ENCODE results near the gene CCDC9B.

Gene CCDC9B

GRCh38 chr15:40345225-40345866 lies 4.6 kb upstream of the CCDC9B start:
- TF ChIP-seq POLR2A (IDR thresholded peaks at IDR 0.05; ENCODE audit: low read length) (no peak), GATA1 (IDR thresholded peaks at IDR 0.05; ENCODE audit: low read depth, low read length) (no peak)
- DNase-seq: no peak

DNA sequence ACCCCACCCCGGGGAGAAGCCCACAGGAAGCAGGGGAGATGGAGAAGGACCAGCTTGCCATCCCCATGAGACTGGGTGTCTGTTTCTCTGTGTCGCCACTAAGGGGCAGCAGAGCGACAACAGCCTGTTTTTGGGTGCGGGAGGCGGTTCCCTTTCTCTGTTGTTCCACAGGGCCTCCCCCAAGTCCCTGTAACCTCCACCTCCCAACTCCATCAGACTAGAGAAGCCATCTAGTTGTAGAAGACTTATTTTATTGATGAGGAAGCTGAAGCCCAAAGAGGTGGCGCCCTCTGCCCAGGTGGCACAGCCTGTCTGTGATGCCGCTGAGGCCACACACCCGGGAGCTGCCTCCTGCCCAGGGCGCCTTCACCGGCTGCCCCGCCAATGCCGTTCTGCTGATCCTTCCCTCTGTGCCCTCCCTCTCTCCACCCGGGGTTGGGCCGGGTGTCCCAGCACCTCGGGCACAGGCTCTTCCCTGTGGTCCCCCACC lies 3.9 kb upstream of the CCDC9B start:
- peak; percentile 66 to 75 for DNase-seq

GRCh38 chr15:40344217-40344616 lies 3.5 kb upstream of the CCDC9B start:
- TF ChIP-seq GATA1 (IDR thresholded peaks at IDR 0.05; ENCODE audit: low read depth, low read length) (no peak), POLR2A (IDR thresholded peaks at IDR 0.05; ENCODE audit: low read length) (no peak)

More for the DNA sequence above, 3.9 kb upstream of the CCDC9B start:
- TF ChIP-seq POLR2A (IDR thresholded peaks at IDR 0.05; ENCODE audit: low read length): no peak
- no peak for TF ChIP-seq GATA1 (IDR thresholded peaks at IDR 0.05; ENCODE audit: low read depth, low read length)

DNA sequence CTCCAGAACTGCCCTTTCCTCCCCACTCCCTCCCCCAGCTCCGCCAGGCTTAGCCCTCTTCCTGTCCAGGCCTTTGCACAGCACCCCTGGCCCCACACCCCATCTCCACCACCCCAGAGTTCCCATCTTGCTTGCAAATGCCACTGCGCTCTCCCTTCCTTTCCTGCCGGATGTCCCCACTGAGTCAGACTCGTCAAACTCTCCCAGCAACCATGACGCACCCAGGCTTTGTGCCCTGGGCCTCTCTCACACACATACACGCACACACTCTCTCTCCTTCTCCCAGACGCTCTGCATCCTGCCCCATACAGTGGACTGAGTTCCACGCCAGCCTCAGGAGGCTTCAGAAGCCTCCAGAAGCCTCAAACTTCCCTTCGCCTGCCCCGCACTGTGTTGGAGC lies 2.8 kb upstream of the CCDC9B start:
- no peak for DNase-seq
- no peak for TF ChIP-seq POLR2A (IDR thresholded peaks at IDR 0.05; ENCODE audit: low read length)
- TF ChIP-seq GATA1 (IDR thresholded peaks at IDR 0.05; ENCODE audit: low read depth, low read length): no peak

More at GRCh38 chr15:40344217-40344616, 3.5 kb upstream of the CCDC9B start:
- no peak for DNase-seq

DNA sequence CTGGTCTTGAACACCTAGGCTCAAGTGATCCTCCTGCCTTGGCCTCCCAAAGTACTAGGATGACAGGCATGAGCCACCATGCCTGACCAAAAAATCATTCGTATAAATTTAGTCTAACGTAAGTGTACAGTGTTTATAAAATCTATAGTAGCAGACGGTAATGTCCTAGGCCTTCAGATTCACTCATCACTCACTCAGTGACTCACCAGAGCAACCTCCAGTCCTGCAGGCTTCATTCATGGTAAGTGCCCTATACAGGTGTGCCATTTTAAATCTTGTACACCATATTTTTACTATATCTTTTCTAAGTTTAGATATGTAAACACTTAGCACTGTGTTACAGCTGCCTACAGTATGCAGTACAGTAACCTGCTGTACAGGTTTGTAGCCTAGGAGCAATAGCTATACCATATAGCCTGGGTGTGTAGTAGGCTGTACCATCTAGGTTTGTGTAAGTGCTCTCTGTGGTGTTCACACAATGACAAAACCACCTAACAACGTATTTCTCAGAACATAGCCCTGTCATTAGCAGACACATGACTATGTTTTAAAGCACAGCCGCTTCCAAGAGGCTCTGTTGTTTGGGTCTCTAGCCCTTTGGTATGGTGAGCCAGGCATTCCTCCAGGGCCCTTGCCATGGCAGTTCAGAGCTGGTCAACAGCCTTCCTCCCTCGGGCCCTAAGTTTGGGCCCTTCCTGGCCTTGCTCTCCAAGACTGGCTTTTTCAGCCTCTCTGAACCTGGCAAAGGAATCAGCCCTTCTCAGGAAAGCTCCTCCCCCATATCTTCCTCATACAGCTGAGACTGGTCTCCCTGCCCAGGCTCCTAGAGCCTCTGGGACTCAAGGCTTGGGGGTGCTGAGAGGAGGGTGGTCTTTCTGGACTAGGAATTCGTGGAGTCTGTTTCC lies 1.9 kb upstream of the CCDC9B start:
- TF ChIP-seq GATA1 (IDR thresholded peaks at IDR 0.05; ENCODE audit: low read depth, low read length) (no peak), POLR2A (IDR thresholded peaks at IDR 0.05; ENCODE audit: low read length) (no peak)
- no peak for DNase-seq

- TF ChIP-seq GATA1 (IDR thresholded peaks at IDR 0.05; ENCODE audit: low read depth, low read length): no peak
- no peak for TF ChIP-seq POLR2A (IDR thresholded peaks at IDR 0.05; ENCODE audit: low read length)
These were observed 550 bp downstream of the CCDC9B start for GRCh38 chr15:40340038-40340739.

GRCh38 chr15:40339621-40339945 lies 1.2 kb downstream of the CCDC9B start:
- TF ChIP-seq POLR2A (IDR thresholded peaks at IDR 0.05; ENCODE audit: low read length): no peak
- no peak for TF ChIP-seq GATA1 (IDR thresholded peaks at IDR 0.05; ENCODE audit: low read depth, low read length)
- DNase-seq: no peak

More at GRCh38 chr15:40340038-40340739, 550 bp downstream of the CCDC9B start:
- DNase-seq: no peak

DNA sequence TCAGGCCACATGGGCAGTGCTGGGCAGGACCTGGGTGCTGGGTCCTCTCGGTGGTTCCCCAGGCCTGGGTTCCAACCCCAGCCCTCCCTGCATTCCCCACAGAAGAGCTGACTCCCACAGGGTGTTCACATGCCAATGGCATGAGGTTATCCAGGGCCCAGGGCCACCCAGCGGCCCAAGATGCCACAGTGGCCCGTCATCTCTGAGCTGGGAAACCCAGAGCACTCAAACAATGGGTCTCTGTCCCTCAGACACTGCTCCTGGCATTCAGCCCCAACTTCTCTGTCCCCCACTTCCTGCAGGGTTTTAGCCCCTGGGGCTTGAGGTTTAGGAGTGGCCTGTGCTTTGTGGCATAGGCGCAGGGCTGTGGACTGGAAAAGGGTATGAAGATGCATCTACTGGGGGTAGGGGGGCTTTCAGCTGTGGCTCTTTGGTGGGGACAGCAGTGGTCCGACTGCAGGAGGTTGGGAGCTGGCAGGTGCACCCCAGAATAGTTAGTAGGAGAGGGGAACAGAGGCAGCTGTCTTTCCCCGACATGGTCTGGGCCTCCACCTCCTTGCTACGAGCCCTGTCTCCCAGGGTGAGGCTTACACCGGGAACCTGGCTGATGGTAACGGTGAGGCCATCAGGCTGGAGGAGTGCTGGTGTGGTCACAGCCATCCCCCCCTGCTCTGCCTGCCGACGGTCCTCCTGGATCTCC lies 1.7 kb downstream of the CCDC9B start:
- no peak for DNase-seq
- TF ChIP-seq GATA1 (IDR thresholded peaks at IDR 0.05; ENCODE audit: low read depth, low read length): no peak
- TF ChIP-seq POLR2A (IDR thresholded peaks at IDR 0.05; ENCODE audit: low read length): no peak

GRCh38 chr15:40338041-40338657 lies 2.6 kb downstream of the CCDC9B start:
- DNase-seq: peak; percentile 70 to 72
- TF ChIP-seq GATA1 (IDR thresholded peaks at IDR 0.05; ENCODE audit: low read depth, low read length) (no peak), POLR2A (IDR thresholded peaks at IDR 0.05; ENCODE audit: low read length) (no peak)

- TF ChIP-seq GATA1 (IDR thresholded peaks at IDR 0.05; ENCODE audit: low read depth, low read length): no peak
- no peak for TF ChIP-seq POLR2A (IDR thresholded peaks at IDR 0.05; ENCODE audit: low read length)
- no peak for DNase-seq
These were observed 3.1 kb downstream of the CCDC9B start for GRCh38 chr15:40337597-40337996.

DNA sequence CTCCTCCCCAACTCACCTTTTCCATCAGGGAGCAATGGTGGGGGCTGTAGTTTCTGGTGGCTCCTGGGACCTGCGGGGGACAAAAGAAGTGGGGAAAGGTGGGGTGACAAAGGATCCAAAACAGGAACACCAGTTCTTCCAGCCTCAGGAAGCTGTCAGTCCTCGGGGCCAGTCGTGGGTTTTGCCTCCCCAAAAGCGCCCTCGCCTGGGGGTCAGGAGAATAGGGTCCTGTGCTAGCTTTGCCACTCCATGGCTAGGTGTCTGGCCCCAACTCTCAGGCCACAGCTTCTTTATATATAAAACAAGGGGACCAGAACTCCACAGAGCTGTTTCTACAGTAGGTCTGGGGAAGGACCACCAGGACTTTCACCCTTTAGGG lies 4.0 kb downstream of the CCDC9B start:
- peak; percentile 23 to 39 for DNase-seq
- TF ChIP-seq GATA1 (IDR thresholded peaks at IDR 0.05; ENCODE audit: low read depth, low read length) (no peak), POLR2A (IDR thresholded peaks at IDR 0.05; ENCODE audit: low read length) (no peak)

DNA sequence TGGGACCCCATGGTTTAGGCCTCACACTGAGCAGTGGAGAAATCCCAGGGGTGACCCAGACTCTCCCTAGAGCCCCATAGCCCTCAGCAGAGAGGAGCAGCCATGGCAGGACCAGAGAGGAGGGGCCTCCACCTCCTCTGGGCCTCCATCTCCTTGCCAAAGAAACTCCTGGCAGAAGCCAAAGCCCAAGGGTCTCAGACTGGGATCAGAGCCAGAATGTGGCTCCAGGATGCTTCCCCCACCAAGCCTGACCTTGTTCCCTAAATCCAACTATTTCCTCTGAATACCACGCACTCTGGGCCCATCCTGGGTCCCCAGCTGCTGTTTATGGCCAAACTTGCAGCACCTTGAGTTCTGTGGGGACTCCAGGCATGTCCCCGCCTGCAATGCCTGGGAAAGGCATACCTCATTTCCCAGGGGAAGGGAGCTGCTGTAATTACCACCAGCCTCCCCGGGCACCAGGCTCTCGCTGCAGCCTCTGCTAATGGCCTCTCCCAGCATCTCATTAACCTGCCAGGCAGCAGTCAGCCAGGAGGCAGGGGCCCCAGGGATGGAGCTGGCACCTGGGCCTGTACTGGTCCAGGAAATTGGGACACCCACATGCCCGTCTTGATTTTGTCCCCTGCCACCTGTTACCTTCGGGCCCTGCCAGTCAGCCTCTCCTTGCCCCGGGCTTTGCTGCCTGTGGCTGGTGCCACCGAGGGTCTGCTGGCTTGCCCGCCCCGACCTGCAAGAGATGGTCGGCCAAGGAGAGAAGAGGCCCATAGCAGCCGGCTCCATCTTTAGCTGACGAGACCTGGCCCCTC lies 4.6 kb downstream of the CCDC9B start:
- no peak for DNase-seq
- TF ChIP-seq GATA1 (IDR thresholded peaks at IDR 0.05; ENCODE audit: low read depth, low read length): no peak
- no peak for TF ChIP-seq POLR2A (IDR thresholded peaks at IDR 0.05; ENCODE audit: low read length)
